ENCODE data around the gene GABRR1. TPM values are rescaled to one million over a fixed set of nuclear protein-coding genes. Genes with fewer than 3 reads are reported as not detected.

Gene GABRR1
- total RNA-seq, 1 donor = 0.10 TPM

DNA sequence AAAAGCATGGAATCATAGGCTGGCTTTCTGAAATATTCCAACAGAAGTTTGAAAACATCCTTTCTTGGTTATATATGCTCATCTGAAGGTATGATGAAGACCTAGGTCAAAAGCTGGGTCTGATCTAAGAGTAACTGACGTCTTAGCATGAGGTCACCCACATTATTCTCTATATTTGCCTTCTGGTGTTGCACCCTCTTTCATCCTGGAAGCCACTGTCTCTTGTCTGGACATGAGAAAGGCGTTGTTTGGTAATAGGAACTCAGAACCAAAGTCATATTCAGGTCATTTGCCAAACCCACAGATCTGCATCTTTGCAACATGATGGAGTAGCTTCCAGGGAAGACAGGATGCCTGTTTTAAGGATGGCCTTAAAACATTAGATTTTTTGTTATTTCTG, 17.6 kb downstream of the GABRR1 start:
- no peak overlapping the region for H3K4me3 ChIP-seq (ENCODE audit: low read length)
- no peaks in the 10 kb centered on the region for H3K27me3 ChIP-seq (ENCODE audit: insufficient read depth, low read length)
- peaks cover 5% of the 10 kb centered on the region for H3K9me3 ChIP-seq (ENCODE audit: low read depth, low read length)
- no peaks in the 10 kb centered on the region for H3K4me1 ChIP-seq (ENCODE audit: insufficient read depth, low read length)

DNA sequence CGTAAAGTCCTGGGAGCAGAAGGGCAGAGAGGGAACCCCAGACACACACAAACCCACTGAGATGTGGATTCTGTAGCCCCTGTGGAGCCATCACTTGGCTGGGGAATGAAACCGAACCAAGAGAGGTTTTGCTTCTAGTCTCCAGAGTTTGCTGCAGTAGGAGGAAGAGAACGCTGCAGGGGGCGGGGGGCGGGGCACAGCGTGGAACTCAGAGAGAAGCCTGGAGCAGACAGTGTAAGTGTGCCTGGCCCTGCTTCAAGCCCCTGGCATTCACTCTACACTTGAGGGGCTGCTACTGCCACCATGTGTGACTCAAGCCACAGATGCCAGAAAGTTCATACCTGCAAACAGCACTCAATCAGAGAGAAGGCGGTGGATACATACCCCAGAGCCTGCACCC, 18.9 kb downstream of the GABRR1 start:
- Histone ChIP-seq H3K9me3 (ENCODE audit: low read depth, low read length) (peaks cover 8% of the 10 kb centered on the region), H3K4me3 (ENCODE audit: low read length) (no peak overlapping the region), H3K27me3 (ENCODE audit: insufficient read depth, low read length) (no peaks in the 10 kb centered on the region), H3K4me1 (ENCODE audit: insufficient read depth, low read length) (no peaks in the 10 kb centered on the region)

DNA sequence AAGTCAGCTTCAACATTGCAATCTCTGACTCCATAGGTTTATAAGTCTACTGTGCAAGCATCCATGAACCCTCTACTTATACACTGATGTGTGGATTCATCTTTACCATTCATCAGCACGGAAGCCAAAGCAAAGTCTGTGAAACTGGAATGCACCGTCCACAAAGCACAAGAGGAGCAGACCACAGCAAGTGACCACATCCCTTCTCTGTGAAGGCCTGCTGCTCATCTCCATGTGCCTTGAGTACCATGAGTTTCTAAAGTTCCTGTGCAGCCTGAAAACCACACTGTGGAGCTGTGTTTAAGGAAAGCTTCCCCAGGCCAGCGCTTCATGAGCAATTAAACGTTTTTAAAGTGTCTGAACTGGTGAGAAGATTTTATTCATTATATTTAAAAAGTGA, 20.0 kb downstream of the GABRR1 start:
- no peaks in the 10 kb centered on the region for H3K4me1 ChIP-seq (ENCODE audit: insufficient read depth, low read length)
- H3K9me3 ChIP-seq (ENCODE audit: low read depth, low read length) = peaks cover 8% of the 10 kb centered on the region
- H3K27me3 ChIP-seq (ENCODE audit: insufficient read depth, low read length) = no peaks in the 10 kb centered on the region
- H3K4me3 ChIP-seq (ENCODE audit: low read length) = no peak overlapping the region

DNA sequence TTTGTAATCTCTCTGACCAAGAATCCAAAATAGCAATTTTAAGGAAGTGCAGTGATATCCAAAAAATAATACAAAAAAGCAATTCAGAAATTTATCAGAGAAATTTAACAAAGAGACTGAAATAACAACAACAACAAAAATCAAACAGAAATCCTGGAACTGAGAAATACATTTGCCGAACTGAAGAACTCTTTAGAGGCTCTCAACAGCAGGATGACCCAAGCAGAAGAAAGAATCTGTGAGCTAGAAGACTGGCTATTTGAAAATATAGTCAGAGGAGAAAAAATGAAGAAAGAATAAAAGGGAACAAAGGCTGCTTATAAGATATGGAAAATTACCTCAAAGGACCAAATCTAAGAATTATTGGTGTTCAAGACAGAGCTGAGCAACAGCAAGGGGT, 22.6 kb downstream of the GABRR1 start:
- no peaks in the 10 kb centered on the region for H3K27me3 ChIP-seq (ENCODE audit: insufficient read depth, low read length)
- no peaks in the 10 kb centered on the region for H3K4me1 ChIP-seq (ENCODE audit: insufficient read depth, low read length)
- H3K4me3 ChIP-seq (ENCODE audit: low read length) = no peak overlapping the region
- H3K9me3 ChIP-seq (ENCODE audit: low read depth, low read length) = peaks cover 8% of the 10 kb centered on the region

DNA sequence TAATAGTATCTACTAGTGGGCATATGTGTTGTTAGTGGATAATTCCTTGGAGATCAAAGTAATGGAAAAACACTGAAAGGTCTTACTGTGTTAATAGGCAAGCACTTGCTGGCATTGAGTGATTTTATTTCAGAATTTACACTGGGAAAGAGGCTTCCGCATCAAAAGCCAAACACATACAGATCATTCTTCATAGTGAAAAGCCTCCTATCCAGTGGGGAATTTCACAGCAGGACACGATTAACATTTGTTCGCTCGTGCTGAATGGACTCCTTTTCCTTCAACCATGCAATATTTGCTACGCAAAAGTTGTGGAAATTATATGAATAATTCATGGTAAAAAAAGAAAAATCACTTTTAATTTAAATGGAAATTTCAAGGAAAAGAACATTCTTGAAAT, 26.4 kb downstream of the GABRR1 start:
- H3K4me3 ChIP-seq (ENCODE audit: low read length) = no peak overlapping the region
- peaks cover 8% of the 10 kb centered on the region for H3K9me3 ChIP-seq (ENCODE audit: low read depth, low read length)
- H3K27me3 ChIP-seq (ENCODE audit: insufficient read depth, low read length) = no peaks in the 10 kb centered on the region
- H3K4me1 ChIP-seq (ENCODE audit: insufficient read depth, low read length) = no peaks in the 10 kb centered on the region

DNA sequence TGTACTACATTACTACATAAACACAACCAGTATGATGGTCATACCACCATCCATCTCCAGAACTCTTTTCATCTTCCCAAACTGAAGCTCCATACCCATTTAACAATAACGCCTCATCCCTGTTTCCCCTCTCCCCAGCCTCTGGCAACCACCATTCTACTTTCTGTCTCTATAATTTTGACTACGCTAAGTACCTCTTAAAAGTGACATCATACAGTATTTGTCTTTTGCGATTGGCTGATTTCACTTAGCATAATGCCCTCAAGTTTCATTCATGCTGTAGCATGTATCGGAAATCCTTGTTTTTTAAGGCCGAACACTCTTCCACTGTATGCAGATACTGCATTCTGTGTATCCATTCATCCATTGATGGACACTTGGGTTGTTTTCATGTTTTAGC, 29.7 kb downstream of the GABRR1 start:
- Histone ChIP-seq H3K4me1 (ENCODE audit: insufficient read depth, low read length) (no peaks in the 10 kb centered on the region), H3K4me3 (ENCODE audit: low read length) (no peak overlapping the region), H3K9me3 (ENCODE audit: low read depth, low read length) (no peaks in the 10 kb centered on the region), H3K27me3 (ENCODE audit: insufficient read depth, low read length) (no peaks in the 10 kb centered on the region)

DNA sequence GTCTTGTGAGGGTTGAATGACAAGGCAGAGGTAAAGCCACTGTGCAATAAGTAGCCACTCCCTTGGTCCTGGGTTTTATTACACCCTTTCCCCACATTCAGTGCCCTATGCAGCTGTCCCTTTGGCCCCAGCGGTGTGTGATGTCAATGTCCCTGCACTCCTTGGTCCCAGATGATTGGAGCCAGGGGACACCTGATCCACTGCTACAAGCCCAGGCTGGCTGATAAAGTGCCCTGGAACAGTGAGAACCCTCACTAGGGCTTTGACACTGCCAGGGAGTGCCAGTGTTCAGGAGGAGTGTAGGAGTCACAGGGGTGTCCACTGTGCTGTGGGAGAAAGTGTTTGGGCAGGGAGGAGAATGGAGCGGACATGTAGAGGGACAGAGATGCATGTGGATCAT, 30.4 kb downstream of the GABRR1 start:
- Histone ChIP-seq H3K9me3 (ENCODE audit: low read depth, low read length) (no peaks in the 10 kb centered on the region), H3K4me1 (ENCODE audit: insufficient read depth, low read length) (no peaks in the 10 kb centered on the region), H3K4me3 (ENCODE audit: low read length) (no peak overlapping the region)

DNA sequence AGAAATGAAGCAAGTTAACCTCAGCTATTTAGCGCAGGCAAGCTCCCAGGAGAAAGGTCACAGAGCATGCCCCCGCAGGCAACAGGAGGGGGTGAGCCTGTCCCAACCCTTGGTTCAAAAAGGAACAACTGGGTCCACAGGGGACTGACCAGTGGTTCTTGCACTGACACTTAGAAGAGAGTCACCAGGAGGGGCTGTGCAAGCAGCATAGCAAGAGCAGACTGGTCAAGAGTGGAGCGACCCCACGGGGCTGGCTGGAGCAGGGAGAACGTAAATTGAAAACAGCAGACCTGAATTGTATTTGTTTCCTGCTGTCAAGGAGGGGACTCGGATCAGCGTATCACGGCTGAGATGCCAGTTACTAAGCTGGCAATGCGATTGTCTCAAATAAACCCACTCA, 32.8 kb downstream of the GABRR1 start:
- H3K9me3 ChIP-seq (ENCODE audit: low read depth, low read length) = no peaks in the 10 kb centered on the region
- no peaks in the 10 kb centered on the region for H3K4me1 ChIP-seq (ENCODE audit: insufficient read depth, low read length)
- no peaks in the 10 kb centered on the region for H3K27me3 ChIP-seq (ENCODE audit: insufficient read depth, low read length)
- no peak overlapping the region for H3K4me3 ChIP-seq (ENCODE audit: low read length)

More for the DNA sequence above, 30.4 kb downstream of the GABRR1 start:
- H3K27me3 ChIP-seq (ENCODE audit: insufficient read depth, low read length) = no peaks in the 10 kb centered on the region

DNA sequence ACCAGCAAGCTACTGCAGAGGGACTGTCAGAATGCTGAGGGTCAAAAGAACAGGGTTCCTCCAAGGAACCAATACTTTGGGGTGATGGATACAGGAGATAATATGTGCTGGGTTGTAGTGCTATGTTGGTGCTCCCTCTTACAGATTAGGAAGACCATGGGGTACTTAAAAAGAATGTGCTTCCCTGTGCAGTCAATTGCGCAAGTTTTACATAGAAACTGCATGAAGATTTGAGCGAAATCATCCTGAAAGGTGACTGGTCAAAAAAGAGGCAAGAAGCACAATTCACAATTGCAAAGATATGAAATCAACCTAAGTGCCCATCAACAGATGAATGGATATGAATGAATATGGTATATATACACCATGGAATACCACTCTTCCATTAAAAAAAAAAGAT, 33.9 kb downstream of the GABRR1 start:
- Histone ChIP-seq H3K27me3 (ENCODE audit: insufficient read depth, low read length) (no peaks in the 10 kb centered on the region), H3K4me1 (ENCODE audit: insufficient read depth, low read length) (no peaks in the 10 kb centered on the region), H3K4me3 (ENCODE audit: low read length) (no peak overlapping the region), H3K9me3 (ENCODE audit: low read depth, low read length) (no peaks in the 10 kb centered on the region)

DNA sequence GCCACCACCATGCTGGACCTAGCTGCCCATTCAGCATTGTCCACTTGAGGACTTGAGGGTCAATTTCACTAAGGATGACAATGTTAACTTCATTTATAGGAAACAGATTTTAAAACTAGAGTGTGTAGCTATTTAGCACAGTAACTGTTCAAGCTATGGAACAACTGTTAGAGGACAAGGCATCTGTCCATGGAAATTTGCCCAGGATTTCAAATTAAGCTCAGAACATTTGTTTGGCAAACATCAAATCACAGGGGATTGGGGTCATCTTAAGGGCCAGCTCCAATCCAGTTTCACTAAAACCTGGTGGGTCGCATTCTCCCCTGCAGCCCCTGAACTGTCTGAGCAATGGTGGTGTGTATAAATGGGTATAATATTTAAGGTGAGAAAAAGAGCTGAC, 36.2 kb downstream of the GABRR1 start:
- no peak overlapping the region for H3K4me3 ChIP-seq (ENCODE audit: low read length)
- no peaks in the 10 kb centered on the region for H3K4me1 ChIP-seq (ENCODE audit: insufficient read depth, low read length)
- H3K27me3 ChIP-seq (ENCODE audit: insufficient read depth, low read length) = no peaks in the 10 kb centered on the region
- no peaks in the 10 kb centered on the region for H3K9me3 ChIP-seq (ENCODE audit: low read depth, low read length)

DNA sequence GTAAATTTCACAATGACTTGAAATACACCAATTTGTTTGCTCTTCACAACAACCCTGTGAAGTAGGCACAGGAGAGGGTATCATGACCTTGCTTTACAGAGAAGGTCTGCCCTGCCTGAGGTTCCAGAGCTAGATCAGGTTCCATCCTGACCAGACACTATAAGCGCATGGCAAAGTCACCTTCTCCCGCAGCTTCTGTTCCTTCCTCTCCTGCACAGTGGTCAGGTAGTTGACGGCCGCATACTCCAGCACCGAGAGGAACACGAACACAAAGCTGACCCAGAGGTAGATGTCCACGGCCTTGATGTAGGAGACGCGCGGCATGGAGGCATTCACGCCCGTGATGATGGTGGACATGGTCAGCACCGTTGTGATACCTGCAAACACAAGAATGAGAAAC, 37.0 kb downstream of the GABRR1 start:
- H3K4me3 ChIP-seq (ENCODE audit: low read length) = no peak overlapping the region
- no peaks in the 10 kb centered on the region for H3K4me1 ChIP-seq (ENCODE audit: insufficient read depth, low read length)
- no peaks in the 10 kb centered on the region for H3K9me3 ChIP-seq (ENCODE audit: low read depth, low read length)
- H3K27me3 ChIP-seq (ENCODE audit: insufficient read depth, low read length) = no peaks in the 10 kb centered on the region

DNA sequence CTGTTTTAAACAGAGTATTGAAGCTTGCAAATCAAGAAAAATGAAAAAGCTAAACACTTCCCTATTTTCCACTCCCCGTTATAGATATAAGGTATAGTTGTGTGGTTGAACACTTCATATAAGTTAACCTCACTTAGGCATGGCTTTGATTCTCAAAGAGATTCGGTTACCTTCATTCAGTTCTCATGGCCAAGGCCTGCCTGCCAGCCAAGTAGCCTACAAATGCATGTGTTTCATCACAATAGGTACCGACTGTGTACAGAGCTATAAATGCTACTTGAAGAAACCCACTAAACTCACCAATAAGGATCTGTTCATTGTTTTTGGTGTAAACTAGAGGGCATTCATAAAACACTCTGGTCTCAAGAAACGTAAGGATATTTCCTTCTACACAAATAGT, 43.5 kb downstream of the GABRR1 start:
- no peaks in the 10 kb centered on the region for H3K4me1 ChIP-seq (ENCODE audit: insufficient read depth, low read length)
- no peak overlapping the region for H3K4me3 ChIP-seq (ENCODE audit: low read length)
- H3K9me3 ChIP-seq (ENCODE audit: low read depth, low read length) = no peaks in the 10 kb centered on the region

DNA sequence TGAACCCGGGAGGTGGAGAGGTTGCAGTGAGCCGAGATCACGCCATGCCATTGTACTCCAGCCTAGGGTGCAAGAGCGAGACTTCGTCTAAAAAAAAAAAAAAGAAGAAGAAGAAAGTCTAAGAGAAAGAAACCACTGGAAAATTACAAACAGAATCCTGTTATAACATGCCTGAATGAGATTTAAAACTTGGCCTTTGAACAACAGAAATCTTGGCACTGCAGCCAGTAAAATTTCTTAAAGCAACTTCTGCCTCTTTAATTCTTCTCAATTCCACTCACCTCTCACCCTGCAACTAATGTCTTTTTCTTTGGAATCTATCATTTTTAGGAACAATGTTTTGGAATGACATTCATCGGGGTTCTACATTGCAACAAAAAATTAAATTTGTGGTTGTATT, 45.0 kb downstream of the GABRR1 start:
- H3K4me1 ChIP-seq (ENCODE audit: insufficient read depth, low read length) = no peaks in the 10 kb centered on the region
- no peaks in the 10 kb centered on the region for H3K9me3 ChIP-seq (ENCODE audit: low read depth, low read length)
- H3K27me3 ChIP-seq (ENCODE audit: insufficient read depth, low read length) = no peaks in the 10 kb centered on the region
- H3K4me3 ChIP-seq (ENCODE audit: low read length) = no peak overlapping the region

More for the DNA sequence above, 43.5 kb downstream of the GABRR1 start:
- no peaks in the 10 kb centered on the region for H3K27me3 ChIP-seq (ENCODE audit: insufficient read depth, low read length)

DNA sequence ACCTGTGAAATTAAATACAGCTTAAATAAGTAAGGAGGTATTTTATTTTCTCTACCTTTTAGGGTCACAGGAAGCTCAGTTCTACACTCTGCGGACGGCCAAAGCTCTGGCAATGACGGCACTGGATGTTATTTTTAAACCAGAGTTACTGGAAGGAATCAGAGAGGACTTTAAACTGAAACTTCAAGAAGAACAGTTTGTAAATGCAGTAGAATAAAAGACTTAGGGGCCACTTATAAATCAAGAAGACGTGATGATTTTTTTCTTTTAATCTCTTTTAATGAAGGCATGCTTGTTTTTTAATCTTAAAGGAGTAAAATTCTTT, 55.1 kb downstream of the GABRR1 start:
- no peaks in the 10 kb centered on the region for H3K4me1 ChIP-seq (ENCODE audit: insufficient read depth, low read length)
- no peak overlapping the region for H3K4me3 ChIP-seq (ENCODE audit: low read length)
- H3K9me3 ChIP-seq (ENCODE audit: low read depth, low read length) = no peaks in the 10 kb centered on the region
- H3K27me3 ChIP-seq (ENCODE audit: insufficient read depth, low read length) = no peaks in the 10 kb centered on the region

DNA sequence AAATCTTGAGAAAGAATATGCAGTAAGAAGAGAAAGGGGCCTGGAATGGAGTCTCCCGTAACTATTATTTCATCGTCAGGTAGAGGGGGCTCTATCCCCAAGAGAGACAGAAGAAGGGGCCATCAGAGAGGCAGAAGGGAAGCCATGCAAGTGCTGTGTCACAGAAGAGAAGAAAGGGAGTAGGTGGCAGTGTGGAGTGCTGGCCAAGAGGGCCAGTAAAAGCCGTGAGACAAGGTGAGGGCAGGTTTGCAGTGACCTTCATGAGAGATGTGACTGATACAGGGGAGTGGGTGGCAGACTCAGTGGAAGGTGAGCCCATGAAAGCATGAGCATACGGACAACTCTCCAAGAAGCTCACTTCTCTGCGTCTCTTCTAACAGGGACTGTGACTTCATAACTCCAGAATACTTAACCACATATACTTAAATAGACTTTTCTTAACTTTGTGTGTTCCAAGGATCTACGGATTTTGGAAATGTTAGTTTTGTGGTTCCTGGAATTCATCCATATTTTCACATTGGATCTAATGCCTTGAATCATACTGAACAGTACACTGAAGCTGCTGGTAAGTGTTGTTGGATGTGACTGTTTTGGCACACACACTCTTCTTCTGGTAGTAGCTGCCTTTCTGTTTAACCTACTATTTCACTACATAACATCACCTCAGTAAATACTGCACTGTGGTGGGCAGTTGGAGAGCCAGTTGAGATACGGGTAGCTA, 55.7 kb downstream of the GABRR1 start:
- Histone ChIP-seq H3K4me3 (ENCODE audit: low read length) (no peak overlapping the region), H3K9me3 (ENCODE audit: low read depth, low read length) (no peaks in the 10 kb centered on the region), H3K4me1 (ENCODE audit: insufficient read depth, low read length) (no peaks in the 10 kb centered on the region), H3K27me3 (ENCODE audit: insufficient read depth, low read length) (no peaks in the 10 kb centered on the region)

DNA sequence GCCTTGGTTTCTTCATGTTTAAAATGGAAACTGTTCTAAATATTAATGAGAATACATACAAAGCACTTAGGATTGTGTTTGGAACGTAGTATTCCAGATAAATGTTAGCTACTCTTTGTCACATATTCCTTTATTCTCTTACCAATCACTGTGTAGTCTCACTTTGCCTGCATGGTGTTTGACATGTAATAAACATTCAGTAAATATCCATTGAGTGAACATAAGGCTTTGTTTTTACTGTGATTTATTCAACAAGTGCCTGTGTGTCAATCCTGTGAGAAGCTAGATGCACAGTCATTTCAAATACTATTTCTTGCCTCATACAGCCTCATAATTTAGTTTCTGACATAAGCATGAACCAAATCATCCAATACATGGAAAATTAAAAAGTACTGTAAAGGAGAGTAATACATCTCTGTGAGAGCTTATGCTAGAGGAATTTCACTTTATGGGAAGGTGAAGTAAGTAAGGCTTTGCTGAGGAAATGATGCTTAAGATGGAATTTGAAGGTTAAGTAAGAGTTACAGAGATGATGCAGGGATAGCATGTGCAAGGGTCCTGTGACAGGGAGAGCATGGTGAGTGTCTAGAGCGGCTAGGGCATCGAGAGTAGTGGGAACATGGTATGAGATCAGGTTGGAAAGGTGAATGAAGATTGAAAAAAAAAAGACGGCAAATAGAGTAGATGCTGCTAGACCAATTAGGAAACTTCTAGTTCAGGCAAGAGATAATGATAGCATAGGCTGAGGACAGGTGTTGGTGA, 56.6 kb downstream of the GABRR1 start:
- H3K9me3 ChIP-seq (ENCODE audit: low read depth, low read length) = no peaks in the 10 kb centered on the region
- H3K4me1 ChIP-seq (ENCODE audit: insufficient read depth, low read length) = no peaks in the 10 kb centered on the region
- H3K27me3 ChIP-seq (ENCODE audit: insufficient read depth, low read length) = no peaks in the 10 kb centered on the region
- H3K4me3 ChIP-seq (ENCODE audit: low read length) = no peak overlapping the region

Data from mononuclear cell (primary cell).